ENCODE data around the gene BIN1. TPM values are rescaled to one million over a fixed set of nuclear protein-coding genes. Genes with fewer than 3 reads are reported as not detected.

The BIN1 gene
- total RNA-seq, 1 experiment from 2014 or later: 58.6 TPM

DNA sequence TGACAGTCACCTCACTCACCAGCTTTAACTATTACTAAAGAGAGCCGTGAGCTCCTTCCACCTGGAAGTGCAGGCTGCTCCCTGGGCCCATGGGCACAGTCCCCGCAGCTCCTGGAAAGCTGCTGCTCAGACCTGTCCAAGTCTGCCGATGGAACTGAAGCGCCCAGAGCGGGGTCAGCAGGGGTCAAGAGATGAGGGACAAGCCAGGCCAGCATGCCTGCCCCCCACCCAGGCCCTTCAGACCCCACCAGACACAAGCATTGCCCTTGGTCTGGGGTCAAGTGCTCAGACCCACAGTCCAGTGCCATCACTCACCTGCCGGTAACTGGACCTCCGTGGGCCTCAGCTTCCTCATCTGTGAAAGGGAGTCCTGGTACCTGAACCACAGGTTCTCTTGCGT is 59.9 kb downstream of the BIN1 start:
- no peaks in the 10 kb centered on the region for H3K36me3 ChIP-seq (ENCODE audit: control insufficient read depth, insufficient read depth, low read length)
- in situ Hi-C loops (cut with HindIII; ENCODE audit: low pct_unique_long_range_greater_than_20kb, low sequenced_read_pairs): no loop called here
- ChIA-PET POLR2A (no interaction called here), CTCF (no interaction called here)
- no TSS peak for BruUV-seq (replicated peaks)
- no peaks in the 10 kb centered on the region for H3K27me3 ChIP-seq (ENCODE audit: control insufficient read depth, insufficient read depth, low read length)
- intact Hi-C loops (cut with micrococcal nuclease; ENCODE audit: unreplicated experiment): no loop called here
- H3K27ac ChIP-seq (ENCODE audit: low read length): no peak overlapping the region
- no peaks in the 10 kb centered on the region for H3K9me3 ChIP-seq (ENCODE audit: control insufficient read depth, insufficient read depth, low read depth, low read length)
- DNase-seq (ENCODE audit: low read depth, low spot score) (no peak), ATAC-seq (no peak)
- no peak overlapping the region for H3K4me3 ChIP-seq (ENCODE audit: low read depth in 2 of 2, low read length in 2 of 2)
- no peaks in the 10 kb centered on the region for H3K4me1 ChIP-seq (ENCODE audit: control insufficient read depth, insufficient read depth, low read length)
- TF ChIP-seq TCF7L2 (IDR thresholded peaks at IDR 0.05; ENCODE audit: low read depth, low read length) (no peak), POLR2AphosphoS5 (IDR thresholded peaks at IDR 0.05; ENCODE audit: low read depth, low read length) (no peak), SIN3A (IDR thresholded peaks at IDR 0.05; ENCODE audit: borderline replicate concordance, insufficient read depth, low read depth, low read length) (no peak)
- TF ChIP-seq, protein P1, sequence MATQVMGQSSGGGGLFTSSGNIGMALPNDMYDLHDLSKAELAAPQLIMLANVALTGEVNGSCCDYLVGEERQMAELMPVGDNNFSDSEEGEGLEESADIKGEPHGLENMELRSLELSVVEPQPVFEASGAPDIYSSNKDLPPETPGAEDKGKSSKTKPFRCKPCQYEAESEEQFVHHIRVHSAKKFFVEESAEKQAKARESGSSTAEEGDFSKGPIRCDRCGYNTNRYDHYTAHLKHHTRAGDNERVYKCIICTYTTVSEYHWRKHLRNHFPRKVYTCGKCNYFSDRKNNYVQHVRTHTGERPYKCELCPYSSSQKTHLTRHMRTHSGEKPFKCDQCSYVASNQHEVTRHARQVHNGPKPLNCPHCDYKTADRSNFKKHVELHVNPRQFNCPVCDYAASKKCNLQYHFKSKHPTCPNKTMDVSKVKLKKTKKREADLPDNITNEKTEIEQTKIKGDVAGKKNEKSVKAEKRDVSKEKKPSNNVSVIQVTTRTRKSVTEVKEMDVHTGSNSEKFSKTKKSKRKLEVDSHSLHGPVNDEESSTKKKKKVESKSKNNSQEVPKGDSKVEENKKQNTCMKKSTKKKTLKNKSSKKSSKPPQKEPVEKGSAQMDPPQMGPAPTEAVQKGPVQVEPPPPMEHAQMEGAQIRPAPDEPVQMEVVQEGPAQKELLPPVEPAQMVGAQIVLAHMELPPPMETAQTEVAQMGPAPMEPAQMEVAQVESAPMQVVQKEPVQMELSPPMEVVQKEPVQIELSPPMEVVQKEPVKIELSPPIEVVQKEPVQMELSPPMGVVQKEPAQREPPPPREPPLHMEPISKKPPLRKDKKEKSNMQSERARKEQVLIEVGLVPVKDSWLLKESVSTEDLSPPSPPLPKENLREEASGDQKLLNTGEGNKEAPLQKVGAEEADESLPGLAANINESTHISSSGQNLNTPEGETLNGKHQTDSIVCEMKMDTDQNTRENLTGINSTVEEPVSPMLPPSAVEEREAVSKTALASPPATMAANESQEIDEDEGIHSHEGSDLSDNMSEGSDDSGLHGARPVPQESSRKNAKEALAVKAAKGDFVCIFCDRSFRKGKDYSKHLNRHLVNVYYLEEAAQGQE (IDR thresholded peaks at IDR 0.05; ENCODE audit: insufficient read depth in 1 of 2, low read depth in 2 of 2, low read length in 1 of 2): no peak
- TF ChIP-seq, protein P2, sequence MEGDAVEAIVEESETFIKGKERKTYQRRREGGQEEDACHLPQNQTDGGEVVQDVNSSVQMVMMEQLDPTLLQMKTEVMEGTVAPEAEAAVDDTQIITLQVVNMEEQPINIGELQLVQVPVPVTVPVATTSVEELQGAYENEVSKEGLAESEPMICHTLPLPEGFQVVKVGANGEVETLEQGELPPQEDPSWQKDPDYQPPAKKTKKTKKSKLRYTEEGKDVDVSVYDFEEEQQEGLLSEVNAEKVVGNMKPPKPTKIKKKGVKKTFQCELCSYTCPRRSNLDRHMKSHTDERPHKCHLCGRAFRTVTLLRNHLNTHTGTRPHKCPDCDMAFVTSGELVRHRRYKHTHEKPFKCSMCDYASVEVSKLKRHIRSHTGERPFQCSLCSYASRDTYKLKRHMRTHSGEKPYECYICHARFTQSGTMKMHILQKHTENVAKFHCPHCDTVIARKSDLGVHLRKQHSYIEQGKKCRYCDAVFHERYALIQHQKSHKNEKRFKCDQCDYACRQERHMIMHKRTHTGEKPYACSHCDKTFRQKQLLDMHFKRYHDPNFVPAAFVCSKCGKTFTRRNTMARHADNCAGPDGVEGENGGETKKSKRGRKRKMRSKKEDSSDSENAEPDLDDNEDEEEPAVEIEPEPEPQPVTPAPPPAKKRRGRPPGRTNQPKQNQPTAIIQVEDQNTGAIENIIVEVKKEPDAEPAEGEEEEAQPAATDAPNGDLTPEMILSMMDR (IDR thresholded peaks at IDR 0.05): no peak

DNA sequence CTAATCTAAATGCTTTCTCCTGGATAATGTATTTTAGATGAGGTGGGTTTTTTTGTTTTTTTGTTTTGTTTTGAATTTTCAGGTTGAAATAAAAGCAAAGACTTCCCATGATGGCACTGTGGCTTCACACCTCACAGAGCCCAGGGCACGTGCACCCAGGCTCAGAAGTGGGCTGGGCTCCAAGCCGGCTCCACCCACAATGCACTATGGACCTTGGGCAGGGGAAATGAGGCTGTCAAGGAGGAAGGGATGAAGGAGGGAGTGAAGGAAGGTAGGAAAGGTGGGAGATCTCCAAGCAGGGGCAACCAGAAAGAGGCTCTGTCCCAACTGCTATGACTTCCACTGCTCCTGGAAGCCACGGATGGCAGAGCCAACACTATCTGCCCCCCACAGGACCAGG is 60.4 kb downstream of the BIN1 start:
- in situ Hi-C loops (cut with HindIII; ENCODE audit: low pct_unique_long_range_greater_than_20kb, low sequenced_read_pairs): no loop called here
- CTCF ChIA-PET: no interaction called here

More for the DNA sequence above, 60.4 kb downstream of the BIN1 start:
- no peaks in the 10 kb centered on the region for H3K27me3 ChIP-seq (ENCODE audit: control insufficient read depth, insufficient read depth, low read length)
- TF ChIP-seq, protein P2 (IDR thresholded peaks at IDR 0.05): no peak
- TF ChIP-seq, protein P1 (IDR thresholded peaks at IDR 0.05; ENCODE audit: insufficient read depth in 1 of 2, low read depth in 2 of 2, low read length in 1 of 2): no peak
- TF ChIP-seq POLR2AphosphoS5 (IDR thresholded peaks at IDR 0.05; ENCODE audit: low read depth, low read length) (no peak), SIN3A (IDR thresholded peaks at IDR 0.05; ENCODE audit: borderline replicate concordance, insufficient read depth, low read depth, low read length) (no peak), TCF7L2 (IDR thresholded peaks at IDR 0.05; ENCODE audit: low read depth, low read length) (no peak)
- no peaks in the 10 kb centered on the region for H3K4me1 ChIP-seq (ENCODE audit: control insufficient read depth, insufficient read depth, low read length)
- H3K4me3 ChIP-seq (ENCODE audit: low read depth in 2 of 2, low read length in 2 of 2): no peak overlapping the region
- POLR2A ChIA-PET: no interaction called here
- H3K9me3 ChIP-seq (ENCODE audit: control insufficient read depth, insufficient read depth, low read depth, low read length): no peaks in the 10 kb centered on the region
- DNase-seq (ENCODE audit: low read depth, low spot score) (no peak), ATAC-seq (no peak)
- no peaks in the 10 kb centered on the region for H3K36me3 ChIP-seq (ENCODE audit: control insufficient read depth, insufficient read depth, low read length)
- intact Hi-C loops (cut with micrococcal nuclease; ENCODE audit: unreplicated experiment): no loop called here
- no peak overlapping the region for H3K27ac ChIP-seq (ENCODE audit: low read length)
- BruUV-seq (replicated peaks): no TSS peak

Measured in Panc1 (cell line).